Heart left ventricle (tissue), 13 donors: ENCODE results near the gene GCA.

ENCODE experiments used
- CTCF ChIP-seq, 12 donors: fragments of 200-600 bp; sonication (generic) in 4 of 12; IDR thresholded peaks; one replicate each; pipeline versions ENCODE4 v1.5.0 to v1.8.0; 2018 to 2022; ENCODE audit warnings: antibody characterized with exemption in 12 of 12, mild to moderate bottlenecking in 5 of 12
- POLR2A ChIP-seq, 2 donors: fragments of 450-650 bp; IDR thresholded peaks; one replicate each; pipeline ENCODE4 v1.6.1; 2017; ENCODE audit warnings: antibody characterized with exemption in 2 of 2, mild to moderate bottlenecking in 2 of 2, moderate library complexity in 2 of 2
- donor health status: ischemic (EF 13 %, LVEDD 7.1; RV severe dilation, severe dysfunction).
- donor health status: DM: no; HTN: yes; CAD: no.
- donor health status: DM: no; HTN: no; CAD: no.
- donor health status: ischemic (EF 25% LVEDD 6.9; RV normal size, moderate dysfunction).
- donor health status: ischemic (EF 25% LVEDD 5.7; RV mildly dilated, moderate dysfunction).
- donor health status: ischemic (EF 35%, LVEDD 5.7; RV mildly dilated, moderate dysfunction).
- donor health status: nonischemic (EF 11% LVEDD 7.7; RV severe dilation, severe dysfunction).
- donor health status: DM: yes; HTN: yes; CAD: no.
- donor health status: PGD.
- donor health status: ischemic (EF 29% LVEDD 5.4; RV normal size, mild dysfunction).
- donor health status: nonischemic (EF 23%, LVEDD 6.1; RV moderate dilation, normal function).

DNA sequence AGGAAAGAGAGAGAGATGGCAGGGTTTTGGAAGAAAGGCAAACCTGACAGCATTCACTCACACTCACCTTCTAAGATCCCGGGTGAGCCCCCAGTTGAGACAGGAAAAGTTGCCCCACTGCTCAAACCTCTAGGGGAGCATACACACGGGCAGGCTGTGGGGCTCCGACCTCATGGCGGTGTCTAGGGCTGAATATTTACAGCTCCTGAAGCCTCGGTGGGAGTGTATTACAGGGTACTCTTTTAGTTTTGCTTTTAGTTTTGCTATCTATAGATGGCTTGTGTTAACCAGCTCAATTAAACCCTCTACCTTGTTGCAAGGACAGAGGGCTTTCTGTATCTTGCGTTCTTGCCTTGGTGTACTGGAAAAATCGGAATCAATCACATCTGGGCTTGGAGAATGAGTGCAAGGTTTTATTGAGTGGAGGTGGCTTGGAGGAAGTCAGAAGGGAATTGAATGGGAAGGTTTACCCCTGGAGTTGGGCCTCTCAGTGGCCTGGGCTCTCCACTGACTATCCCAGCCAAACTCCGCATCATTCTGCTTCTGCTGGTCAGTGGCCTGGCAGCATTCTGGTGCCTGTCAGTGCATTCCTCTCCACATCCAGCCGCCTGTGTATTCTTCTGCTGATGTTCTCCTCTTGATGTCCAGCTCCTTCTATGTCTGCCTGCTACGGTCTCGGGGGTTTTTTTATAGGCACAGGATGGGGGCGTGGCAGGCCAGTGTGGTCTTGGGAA lies 15.3 kb upstream of the GCA start:
- TF ChIP-seq CTCF (IDR thresholded peaks at IDR 0.05): no peak
- no peak for TF ChIP-seq POLR2A (IDR thresholded peaks at IDR 0.05)
